GM15510 (cell line): ENCODE measurements around the gene NFATC4.

Source experiments
- POLR2A ChIP-seq: IDR thresholded peaks from 3 replicates; pipeline ENCODE4 v1.6.1; 2011; ENCODE audit warnings: borderline replicate concordance; ENCODE audit not compliant: insufficient read length; ENCODE audit errors: extremely low read depth

Gene NFATC4

GRCh38 chr14:24403294-24403998, 35.5 kb downstream of the NFATC4 start:
- TF ChIP-seq POLR2A, result no peak

DNA sequence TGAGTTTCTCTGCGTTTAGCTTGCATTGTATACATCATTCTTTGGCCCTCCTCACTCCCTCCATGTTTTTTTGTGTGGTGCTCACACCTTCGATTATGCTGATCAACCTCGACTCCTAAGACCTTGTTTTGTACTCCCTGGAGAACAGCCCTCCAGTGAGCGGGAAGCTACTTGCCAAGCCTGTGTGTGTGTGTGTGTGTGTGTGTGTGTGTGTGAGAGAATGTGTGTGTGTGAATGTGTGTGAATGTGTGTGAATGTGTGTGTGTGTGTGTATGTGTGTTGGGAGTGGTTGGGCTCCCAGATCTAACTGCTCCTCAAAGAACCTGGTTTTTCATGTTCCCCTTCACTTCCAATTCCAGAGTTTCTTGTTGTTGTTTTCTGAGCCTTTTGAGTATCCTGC, 36.8 kb downstream of the NFATC4 start:
- no peak for TF ChIP-seq POLR2A

- no peak for TF ChIP-seq POLR2A
Observed at GRCh38 chr14:24406416-24406815, 38.4 kb downstream of the NFATC4 start.

GRCh38 chr14:24407608-24408325, 39.8 kb downstream of the NFATC4 start:
- TF ChIP-seq POLR2A, result no peak

GRCh38 chr14:24408764-24409163, 40.8 kb downstream of the NFATC4 start:
- TF ChIP-seq POLR2A, result no peak

DNA sequence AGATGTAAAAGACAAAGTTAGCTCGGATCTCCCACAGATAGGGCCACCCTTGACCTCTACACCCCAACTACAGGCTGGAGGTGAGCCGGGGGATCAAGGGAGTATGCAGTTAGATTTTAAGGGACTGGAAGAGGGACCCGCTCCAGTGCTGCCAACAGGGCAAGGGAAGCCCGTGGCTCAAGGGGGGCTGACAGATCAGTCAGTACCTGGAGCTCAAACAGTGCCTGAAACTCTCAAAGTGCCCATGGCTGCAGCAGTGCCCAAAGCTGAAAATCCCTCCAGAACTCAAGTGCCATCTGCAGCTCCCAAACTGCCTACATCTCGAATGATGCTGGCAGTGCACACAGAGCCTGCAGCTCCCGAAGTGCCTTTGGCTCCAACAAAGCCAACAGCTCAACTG, 41.2 kb downstream of the NFATC4 start:
- TF ChIP-seq POLR2A, result no peak

GRCh38 chr14:24409956-24410355, 42.0 kb downstream of the NFATC4 start:
- no peak for TF ChIP-seq POLR2A

DNA sequence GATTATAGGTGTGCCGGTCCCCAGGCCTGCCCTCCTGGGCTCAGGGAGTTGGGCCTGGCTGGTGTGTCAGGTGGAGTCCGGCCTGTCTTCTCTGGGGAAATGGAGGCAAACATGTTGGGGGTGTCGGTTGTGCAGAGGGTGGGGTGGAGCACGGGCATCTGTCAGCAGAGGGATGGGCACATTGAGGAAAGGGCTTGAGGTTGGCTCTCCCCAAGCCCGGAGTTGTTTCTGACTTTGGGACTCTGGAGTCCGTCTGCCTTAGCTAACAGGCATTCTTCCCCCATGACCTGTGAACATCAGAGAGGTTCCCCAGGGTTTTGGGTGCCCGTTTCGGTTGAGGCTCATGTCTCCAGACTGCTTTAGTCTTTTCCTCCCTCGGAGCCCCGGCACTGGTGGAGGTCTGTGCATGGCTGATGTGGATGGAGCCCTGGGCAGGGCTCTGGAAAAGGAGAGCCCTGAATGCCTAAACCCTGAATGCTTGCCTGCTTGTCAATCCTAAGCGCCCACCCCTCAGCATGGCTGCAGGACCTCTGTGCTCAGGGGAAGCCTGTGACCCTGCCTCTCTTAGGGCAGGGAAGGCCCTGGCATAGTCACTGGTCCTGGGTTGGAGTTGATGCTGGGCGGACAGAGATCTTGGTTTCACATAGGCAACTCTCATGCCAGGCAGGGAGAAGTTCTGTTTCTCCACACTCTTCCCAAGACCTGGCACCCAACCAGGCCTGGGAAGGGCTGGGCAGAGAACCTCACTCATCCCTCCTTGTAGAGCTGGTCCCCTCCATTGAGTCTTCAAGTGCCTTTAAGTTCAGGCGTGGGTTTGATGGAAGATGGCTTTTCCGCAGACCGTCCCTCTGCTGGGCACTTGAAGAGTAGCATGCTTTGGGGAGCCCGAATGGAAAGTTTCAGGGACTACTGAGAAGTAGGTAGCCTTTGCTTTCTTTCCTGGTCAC, 43.7 kb downstream of the NFATC4 start:
- no peak for TF ChIP-seq POLR2A

GRCh38 chr14:24414077-24414476, 46.1 kb downstream of the NFATC4 start:
- TF ChIP-seq POLR2A, result no peak

DNA sequence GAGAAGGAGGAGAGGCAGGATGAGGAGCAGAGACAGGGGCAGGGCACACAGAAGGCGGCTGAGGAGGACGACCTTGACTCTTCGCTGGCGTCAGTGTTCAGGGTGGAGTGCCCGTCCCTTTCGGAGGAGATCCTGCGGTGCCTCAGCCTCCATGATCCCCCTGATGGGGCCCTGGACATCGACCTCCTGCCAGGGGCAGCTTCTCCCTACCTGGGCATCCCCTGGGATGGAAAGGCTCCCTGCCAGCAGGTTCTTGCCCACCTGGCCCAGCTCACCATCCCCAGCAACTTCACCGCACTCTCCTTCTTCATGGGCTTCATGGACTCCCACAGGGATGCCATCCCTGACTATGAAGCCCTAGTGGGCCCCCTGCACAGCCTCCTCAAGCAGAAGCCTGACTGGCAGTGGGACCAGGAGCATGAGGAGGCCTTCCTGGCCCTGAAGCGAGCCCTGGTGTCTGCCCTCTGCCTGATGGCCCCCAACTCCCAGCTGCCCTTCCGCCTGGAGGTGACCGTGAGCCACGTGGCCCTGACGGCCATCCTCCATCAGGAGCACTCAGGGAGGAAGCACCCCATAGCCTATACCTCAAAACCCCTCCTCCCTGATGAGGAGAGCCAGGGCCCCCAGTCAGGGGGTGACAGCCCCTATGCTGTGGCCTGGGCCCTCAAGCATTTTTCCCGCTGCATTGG, 46.9 kb downstream of the NFATC4 start:
- no peak for TF ChIP-seq POLR2A

DNA sequence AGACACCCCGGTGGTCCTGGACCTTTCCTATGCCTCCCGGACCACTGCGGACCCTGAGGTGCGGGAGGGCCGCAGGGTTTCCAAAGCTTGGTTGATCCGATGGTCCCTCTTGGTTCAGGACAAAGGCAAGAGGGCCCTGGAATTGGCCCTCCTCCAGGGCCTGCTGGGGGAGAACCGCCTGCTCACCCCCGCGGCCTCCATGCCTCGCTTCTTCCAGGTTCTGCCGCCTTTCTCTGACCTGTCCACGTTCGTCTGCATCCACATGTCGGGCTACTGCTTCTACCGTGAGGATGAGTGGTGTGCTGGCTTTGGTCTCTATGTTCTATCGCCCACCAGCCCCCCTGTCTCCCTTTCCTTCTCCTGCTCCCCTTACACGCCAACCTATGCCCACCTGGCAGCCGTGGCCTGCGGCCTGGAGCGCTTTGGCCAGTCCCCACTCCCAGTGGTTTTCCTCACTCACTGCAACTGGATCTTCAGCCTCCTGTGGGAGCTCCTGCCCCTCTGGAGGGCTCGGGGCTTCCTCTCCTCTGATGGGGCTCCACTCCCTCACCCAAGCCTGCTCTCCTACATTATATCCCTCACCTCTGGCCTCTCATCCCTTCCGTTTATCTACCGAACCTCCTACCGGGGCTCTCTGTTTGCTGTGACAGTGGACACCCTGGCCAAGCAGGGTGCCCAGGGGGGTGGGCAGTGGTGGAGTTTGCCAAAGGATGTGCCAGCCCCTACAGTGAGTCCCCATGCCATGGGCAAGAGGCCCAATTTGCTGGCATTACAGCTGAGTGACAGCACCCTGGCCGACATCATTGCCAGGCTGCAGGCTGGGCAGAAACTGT, 47.7 kb downstream of the NFATC4 start:
- no peak for TF ChIP-seq POLR2A

GRCh38 chr14:24416254-24416931, 48.4 kb downstream of the NFATC4 start:
- no peak for TF ChIP-seq POLR2A

- no peak for TF ChIP-seq POLR2A
Observed at GRCh38 chr14:24416932-24417619, 49.1 kb downstream of the NFATC4 start.
